HepG2 (cell line): ENCODE measurements around the gene SIK3. TPM values are rescaled to one million over a fixed set of nuclear protein-coding genes. Genes with fewer than 3 reads are reported as not detected.

Experiments used
- ATAC-seq: fragments of 200-7000 bp; cut with Tn5 transposase; 3 replicates; pipeline ENCODE4 v1.9.1; 2020; ENCODE audit warnings: mild to moderate bottlenecking, moderate library complexity
- BruUV-seq: library from RNA; stranded (reverse); fragments of 400-500 nt; replicated peaks from 2 replicates; lab custom pipeline; 2021; lab: Mats Ljungman, UMichigan
- CTCF ChIA-PET: fragments of 300-600 bp; formaldehyde crosslinking; extraction: SDS; loops from one replicate; lab custom pipeline; 2021; ENCODE audit warnings: low total read pairs, inconsistent platforms, low intra/inter-chr PET ratio; lab: Yijun Ruan, JAX
- POLR2A ChIA-PET: fragments of 350-600 bp; sonication (Branson Sonifier 250); formaldehyde crosslinking; loops from one replicate; lab custom pipeline; 2020; ENCODE audit warnings: antibody characterized with exemption, inconsistent platforms; lab: Yijun Ruan, JAX
- DNase-seq: peaks from one replicate; pipeline ENCODE4 v3.0.0-alpha.2; 2015; ENCODE audit warnings: low spot score
- FAIRE-seq: peaks from 3 replicates; lab custom pipeline; 2011; peaks lifted over from hg19 to GRCh38; lab: Jason Lieb, UNC
- H2AFZ ChIP-seq: one replicate; pipeline ENCODE4 v1.6.1; 2011; ENCODE audit warnings: low read length, inconsistent platforms
- H3K27ac ChIP-seq: fragments of 300-600 bp; 3 replicates; pipeline ENCODE4 v1.8.0; 2011; ENCODE audit warnings: mixed run types, mild to moderate bottlenecking, mixed read lengths, low read length, inconsistent platforms; ENCODE audit not compliant: insufficient read depth; ENCODE audit errors: extremely low read length
- H3K27me3 ChIP-seq, 2 experiments: fragments of 200-600 bp in 1 of 2; 2 replicates in 1 of 2; 3 replicates in 1 of 2; pipeline versions ENCODE4 v1.6.0 to v1.8.0; 2011; ENCODE audit warnings: low read length in 2 of 2, mild to moderate bottlenecking in 2 of 2, moderate library complexity in 2 of 2, inconsistent platforms in 1 of 2; ENCODE audit not compliant: insufficient read depth in 2 of 2, control insufficient read depth in 1 of 2
- H3K36me3 ChIP-seq, 2 experiments: fragments of 200-600 bp in 1 of 2; replicated peaks in 1 of 2; 2 replicates in 1 of 2; 3 replicates in 1 of 2; pipeline versions ENCODE4 v1.5.1 to v1.8.0; 2011; ENCODE audit warnings: low read length in 2 of 2, inconsistent platforms in 1 of 2; ENCODE audit not compliant: insufficient read depth in 2 of 2, control insufficient read depth in 1 of 2
- H3K4me1 ChIP-seq: 2 replicates; pipeline ENCODE4 v1.5.1; 2012; ENCODE audit warnings: low read length, inconsistent platforms; ENCODE audit not compliant: insufficient read depth
- H3K4me2 ChIP-seq: 2 replicates; pipeline ENCODE4 v1.6.0; 2011; ENCODE audit warnings: low read depth, low read length, inconsistent platforms
- H3K4me3 ChIP-seq, 3 experiments: fragments of 200-600 bp in 1 of 3; sonication (generic), shearing (Covaris generic) in 1 of 3; replicated peaks in 1 of 3; 2 replicates each; pipeline ENCODE4 v1.5.1; 2011 to 2016; ENCODE audit warnings: low read length in 3 of 3, inconsistent platforms in 2 of 3, low read depth in 2 of 3, mild to moderate bottlenecking in 2 of 3, control low read depth in 1 of 3, mixed read lengths in 1 of 3; ENCODE audit not compliant: insufficient read depth in 1 of 3
- H3K79me2 ChIP-seq: one replicate; pipeline ENCODE4 v1.6.1; 2011; ENCODE audit warnings: low read length, inconsistent platforms; ENCODE audit not compliant: insufficient read depth
- H3K9ac ChIP-seq: 2 replicates; pipeline ENCODE4 v1.6.0; 2011; ENCODE audit warnings: mild to moderate bottlenecking, low read depth, low read length, inconsistent platforms; ENCODE audit not compliant: insufficient read depth
- H3K9me3 ChIP-seq: 2 replicates; pipeline ENCODE4 v1.5.1; 2012; ENCODE audit warnings: mild to moderate bottlenecking, low read length
- H4K20me1 ChIP-seq: 2 replicates; pipeline ENCODE4 v1.6.0; 2011; ENCODE audit warnings: inconsistent platforms, mild to moderate bottlenecking, low read length, moderate library complexity; ENCODE audit not compliant: insufficient read depth
- AGO2 ChIP-seq: fragments of 200-400 bp; formaldehyde crosslinking; optimal IDR thresholded peaks from 2 replicates; pipeline ENCODE3; 2017; ENCODE audit warnings: mild to moderate bottlenecking, low read depth, low read length, moderate library complexity
- CBFB ChIP-seq: sonication (generic); formaldehyde crosslinking; IDR thresholded peaks from 2 replicates; pipeline ENCODE4 v1.4.0; 2020; ENCODE audit warnings: missing genetic modification reagents
- IRF2 ChIP-seq: IDR thresholded peaks from 2 replicates; pipeline ENCODE4 v1.6.1; 2018; ENCODE audit warnings: missing genetic modification reagents, missing compliant biosample characterization
- ISX ChIP-seq: sonication (generic); formaldehyde crosslinking; conservative IDR thresholded peaks from 2 replicates; pipeline ENCODE4 v1.5.0; 2020; ENCODE audit warnings: missing genetic modification reagents
- NFIC ChIP-seq: IDR thresholded peaks from 2 replicates; pipeline ENCODE4 v1.6.1; 2012; ENCODE audit warnings: mild to moderate bottlenecking, low read length, inconsistent platforms
- ZBTB34 ChIP-seq: sonication (generic); formaldehyde crosslinking; IDR thresholded peaks from 2 replicates; pipeline ENCODE4 v1.8.0; 2022; ENCODE audit warnings: mild to moderate bottlenecking, missing genetic modification reagents
- ZNF841 ChIP-seq: sonication (generic); formaldehyde crosslinking; IDR thresholded peaks from 2 replicates; pipeline ENCODE4 v1.8.1; 2023; ENCODE audit warnings: missing genetic modification reagents, borderline replicate concordance
- ZZZ3 ChIP-seq: sonication (generic); formaldehyde crosslinking; IDR thresholded peaks from 2 replicates; pipeline ENCODE4 v1.4.0; 2020; ENCODE audit warnings: missing genetic modification reagents, mild to moderate bottlenecking, borderline replicate concordance
- WGBS: methylation state at CpG from one replicate; pipeline ENCODE4 v1.1.6; 2017; ENCODE audit warnings: low lambda C conversion rate; 5-methylcytosine and 5-hydroxymethylcytosine counted together
- in situ Hi-C: cut with HindIII; loops from 2 replicates; pipeline ENCODE4 v1.10.0; 2017; ENCODE audit warnings: low pct_unique_long_range_greater_than_20kb; ENCODE audit not compliant: extremely low pct_ligation_motif_present
- intact Hi-C: fragments of 100-400 bp; cut with micrococcal nuclease; formaldehyde crosslinking; loops from one replicate; pipeline ENCODE4 v1.10.0; 2022; ENCODE audit not compliant: unreplicated experiment
- polyA plus RNA-seq, 8 experiments: library from polyadenylated mRNA; depleted of rRNA in 3 of 8; stranded (reverse) in 7 of 8; unstranded in 1 of 8; fragments of >200 nt; fragmentation: Illumina TruSeq in 4 of 8; extraction: Trizol in 4 of 8; gene quantifications; 2 replicates each; pipeline versions ENCODE4 v1.2.1 to v1.2.3, GENCODE V29; 2011 to 2016; ENCODE audit warnings: low read depth in 4 of 8, missing spikeins in 1 of 8, mixed read lengths in 1 of 8; ENCODE audit not compliant: insufficient read depth in 1 of 8
- total RNA-seq, 5 experiments: library from RNA; depleted of rRNA; stranded (reverse); fragments of >200 nt; fragmentation: Illumina TruSeq; extraction: Trizol; gene quantifications; 2 replicates each; pipeline ENCODE4 v1.2.3, GENCODE V29; 2016; ENCODE audit warnings: low read depth in 1 of 5
- TF ChIP-seq, protein P1 (sequence below): IDR thresholded peaks from 2 replicates; pipeline ENCODE4 v1.6.1; 2016
- TF ChIP-seq, protein P2 (sequence below): conservative IDR thresholded peaks from 2 replicates; pipeline ENCODE4 v1.6.1; 2018; ENCODE audit warnings: missing genetic modification reagents

SIK3 gene
- total and polyA plus RNA-seq, 2 of the 13 experiments (the other 11 are each of a cell fraction or from before 2014, with no cell fraction given): 5.7 to 9.8 TPM

- Histone ChIP-seq H3K36me3 (no peaks in the 10 kb centered on the region), H3K27ac (no peak overlapping the region), H3K4me1 (peaks cover 75% of the 10 kb centered on the region), H4K20me1 (peaks cover 85% of the 10 kb centered on the region), H3K27me3 (no peaks in the 10 kb centered on the region), H3K9ac (no peak overlapping the region), H2AFZ (no peak overlapping the region), H3K79me2 (peaks cover 47% of the 10 kb centered on the region), H3K4me3 (no peak overlapping the region), H3K4me2 (no peak overlapping the region), H3K9me3 (no peaks in the 10 kb centered on the region)
- ATAC-seq (no peak), FAIRE-seq (no peak), DNase-seq (no peak)
- CTCF ChIA-PET: no interaction called here
- no TSS peak for BruUV-seq
- intact Hi-C loops: no loop called here
- POLR2A ChIA-PET: interaction anchor here (0.9 kb wide), 1 partner anchor 70 kb away, joined by 3 read pairs; no protein-coding TSS in a partner anchor
- TF ChIP-seq ISX (CRISPR knock-in tag): no peak
- no peak for TF ChIP-seq ZZZ3
- in situ Hi-C loops: no loop called here
Measured at GRCh38 chr11:117074119-117074518, 24.1 kb downstream of the SIK3 start.

DNA sequence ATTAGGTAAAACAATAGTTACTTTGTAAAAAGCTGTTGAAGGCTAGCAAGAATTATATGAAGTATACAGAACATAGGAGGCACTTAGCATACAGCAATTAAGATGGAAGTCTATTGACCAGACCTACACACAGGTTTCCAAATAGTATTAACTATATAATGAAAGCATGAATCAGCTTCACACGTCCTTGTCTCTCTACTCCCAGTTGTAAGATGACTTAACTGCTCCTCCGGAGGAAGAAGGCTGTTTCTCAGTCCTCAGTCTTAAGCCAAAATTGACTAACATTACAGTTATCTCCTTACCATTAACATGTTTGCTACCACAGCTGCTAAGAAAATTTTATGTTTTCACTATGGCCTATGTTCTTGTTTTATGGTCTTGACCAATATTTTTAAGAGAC is 24.7 kb downstream of the SIK3 start:
- DNase-seq (no peak), ATAC-seq (no peak), FAIRE-seq (no peak)
- H3K9me3 ChIP-seq: no peaks in the 10 kb centered on the region
- WGBS: 58% methylated on average over 2 of the region's 2 CpGs
- ChIA-PET POLR2A (interaction anchor here (0.9 kb wide), 1 partner anchor 71 kb away, joined by 3 read pairs; no protein-coding TSS in a partner anchor), CTCF (no interaction called here)
- H3K4me1 ChIP-seq: peaks cover 75% of the 10 kb centered on the region
- no peak overlapping the region for H3K4me2 ChIP-seq
- H3K27me3 ChIP-seq: no peaks in the 10 kb centered on the region
- BruUV-seq: no TSS peak
- H3K36me3 ChIP-seq: no peaks in the 10 kb centered on the region
- intact Hi-C loops: no loop called here
- peaks cover 42% of the 10 kb centered on the region for H3K79me2 ChIP-seq
- peaks cover 84% of the 10 kb centered on the region for H4K20me1 ChIP-seq
- H3K4me3 ChIP-seq: no peak overlapping the region
- no peak overlapping the region for H3K9ac ChIP-seq
- H3K27ac ChIP-seq: no peak overlapping the region
- TF ChIP-seq NFIC: no peak
- no peak for TF ChIP-seq IRF2
- TF ChIP-seq AGO2: no peak
- no peak for TF ChIP-seq CBFB
- TF ChIP-seq, protein P1, sequence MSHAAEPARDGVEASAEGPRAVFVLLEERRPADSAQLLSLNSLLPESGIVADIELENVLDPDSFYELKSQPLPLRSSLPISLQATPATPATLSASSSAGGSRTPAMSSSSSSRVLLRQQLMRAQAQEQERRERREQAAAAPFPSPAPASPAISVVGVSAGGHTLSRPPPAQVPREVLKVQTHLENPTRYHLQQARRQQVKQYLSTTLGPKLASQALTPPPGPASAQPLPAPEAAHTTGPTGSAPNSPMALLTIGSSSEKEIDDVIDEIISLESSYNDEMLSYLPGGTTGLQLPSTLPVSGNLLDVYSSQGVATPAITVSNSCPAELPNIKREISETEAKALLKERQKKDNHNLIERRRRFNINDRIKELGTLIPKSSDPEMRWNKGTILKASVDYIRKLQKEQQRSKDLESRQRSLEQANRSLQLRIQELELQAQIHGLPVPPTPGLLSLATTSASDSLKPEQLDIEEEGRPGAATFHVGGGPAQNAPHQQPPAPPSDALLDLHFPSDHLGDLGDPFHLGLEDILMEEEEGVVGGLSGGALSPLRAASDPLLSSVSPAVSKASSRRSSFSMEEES (CRISPR knock-in tag): no peak
- no peak for TF ChIP-seq ZBTB34 (CRISPR knock-in tag)
- TF ChIP-seq, protein P2, sequence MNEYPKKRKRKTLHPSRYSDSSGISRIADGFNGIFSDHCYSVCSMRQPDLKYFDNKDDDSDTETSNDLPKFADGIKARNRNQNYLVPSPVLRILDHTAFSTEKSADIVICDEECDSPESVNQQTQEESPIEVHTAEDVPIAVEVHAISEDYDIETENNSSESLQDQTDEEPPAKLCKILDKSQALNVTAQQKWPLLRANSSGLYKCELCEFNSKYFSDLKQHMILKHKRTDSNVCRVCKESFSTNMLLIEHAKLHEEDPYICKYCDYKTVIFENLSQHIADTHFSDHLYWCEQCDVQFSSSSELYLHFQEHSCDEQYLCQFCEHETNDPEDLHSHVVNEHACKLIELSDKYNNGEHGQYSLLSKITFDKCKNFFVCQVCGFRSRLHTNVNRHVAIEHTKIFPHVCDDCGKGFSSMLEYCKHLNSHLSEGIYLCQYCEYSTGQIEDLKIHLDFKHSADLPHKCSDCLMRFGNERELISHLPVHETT: no peak
- no peak for TF ChIP-seq ZNF841 (CRISPR knock-in tag)
- H2AFZ ChIP-seq: no peak overlapping the region
- in situ Hi-C loops: no loop called here
